ENCODE data around the gene YJU2.

- TF ChIP-seq, protein P1, sequence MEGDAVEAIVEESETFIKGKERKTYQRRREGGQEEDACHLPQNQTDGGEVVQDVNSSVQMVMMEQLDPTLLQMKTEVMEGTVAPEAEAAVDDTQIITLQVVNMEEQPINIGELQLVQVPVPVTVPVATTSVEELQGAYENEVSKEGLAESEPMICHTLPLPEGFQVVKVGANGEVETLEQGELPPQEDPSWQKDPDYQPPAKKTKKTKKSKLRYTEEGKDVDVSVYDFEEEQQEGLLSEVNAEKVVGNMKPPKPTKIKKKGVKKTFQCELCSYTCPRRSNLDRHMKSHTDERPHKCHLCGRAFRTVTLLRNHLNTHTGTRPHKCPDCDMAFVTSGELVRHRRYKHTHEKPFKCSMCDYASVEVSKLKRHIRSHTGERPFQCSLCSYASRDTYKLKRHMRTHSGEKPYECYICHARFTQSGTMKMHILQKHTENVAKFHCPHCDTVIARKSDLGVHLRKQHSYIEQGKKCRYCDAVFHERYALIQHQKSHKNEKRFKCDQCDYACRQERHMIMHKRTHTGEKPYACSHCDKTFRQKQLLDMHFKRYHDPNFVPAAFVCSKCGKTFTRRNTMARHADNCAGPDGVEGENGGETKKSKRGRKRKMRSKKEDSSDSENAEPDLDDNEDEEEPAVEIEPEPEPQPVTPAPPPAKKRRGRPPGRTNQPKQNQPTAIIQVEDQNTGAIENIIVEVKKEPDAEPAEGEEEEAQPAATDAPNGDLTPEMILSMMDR (IDR thresholded peaks at IDR 0.05), result no peak
- no peak for TF ChIP-seq POLR2A (IDR thresholded peaks at IDR 0.05)
These were observed 41.4 kb downstream of the YJU2 start for GRCh38 chr19:4288091-4288777.
